Skeletal muscle tissue (tissue), 4 donors: Measurements from ENCODE around the gene RASAL2. TPM values are rescaled to one million over a fixed set of nuclear protein-coding genes. Genes with fewer than 3 reads are reported as not detected.

ENCODE experiments used
- H3K27ac ChIP-seq: one replicate; pipeline ENCODE4 v1.7.0; 2013; ENCODE audit warnings: mild to moderate bottlenecking, low read depth, low read length, inconsistent platforms
- H3K27me3 ChIP-seq, 3 donors: one replicate each; pipeline ENCODE4 v1.7.0; 2013; ENCODE audit warnings: low read length in 3 of 3; ENCODE audit not compliant: control insufficient read depth in 3 of 3, insufficient read depth in 3 of 3
- H3K36me3 ChIP-seq, 3 donors: one replicate each; pipeline ENCODE4 v1.7.0; 2013; ENCODE audit warnings: low read length in 3 of 3; ENCODE audit not compliant: control insufficient read depth in 3 of 3, insufficient read depth in 3 of 3
- H3K4me1 ChIP-seq, 3 donors: one replicate each; pipeline ENCODE4 v1.7.0; 2013; ENCODE audit warnings: low read length in 3 of 3, mild to moderate bottlenecking in 3 of 3; ENCODE audit not compliant: control insufficient read depth in 3 of 3, insufficient read depth in 3 of 3
- H3K4me3 ChIP-seq, 3 donors: one replicate each; pipeline ENCODE4 v1.7.0; 2013; ENCODE audit warnings: low read length in 3 of 3
- H3K9ac ChIP-seq, 3 donors: one replicate each; pipeline ENCODE4 v1.7.0; 2013; ENCODE audit warnings: low read length in 3 of 3, mild to moderate bottlenecking in 3 of 3, moderate library complexity in 2 of 3, low read depth in 1 of 3
- H3K9me3 ChIP-seq, 3 donors: one replicate each; pipeline ENCODE4 v1.7.0; 2013; ENCODE audit warnings: low read length in 3 of 3; ENCODE audit not compliant: control insufficient read depth in 3 of 3
- total RNA-seq: library from RNA; depleted of rRNA; stranded (reverse); fragments of >200 nt; gene quantifications from one replicate; pipeline ENCODE4 v1.2.3, GENCODE V29; 2014
- donor health status: Osteomylitis.

RASAL2 gene
- 8.4 TPM for total RNA-seq

DNA sequence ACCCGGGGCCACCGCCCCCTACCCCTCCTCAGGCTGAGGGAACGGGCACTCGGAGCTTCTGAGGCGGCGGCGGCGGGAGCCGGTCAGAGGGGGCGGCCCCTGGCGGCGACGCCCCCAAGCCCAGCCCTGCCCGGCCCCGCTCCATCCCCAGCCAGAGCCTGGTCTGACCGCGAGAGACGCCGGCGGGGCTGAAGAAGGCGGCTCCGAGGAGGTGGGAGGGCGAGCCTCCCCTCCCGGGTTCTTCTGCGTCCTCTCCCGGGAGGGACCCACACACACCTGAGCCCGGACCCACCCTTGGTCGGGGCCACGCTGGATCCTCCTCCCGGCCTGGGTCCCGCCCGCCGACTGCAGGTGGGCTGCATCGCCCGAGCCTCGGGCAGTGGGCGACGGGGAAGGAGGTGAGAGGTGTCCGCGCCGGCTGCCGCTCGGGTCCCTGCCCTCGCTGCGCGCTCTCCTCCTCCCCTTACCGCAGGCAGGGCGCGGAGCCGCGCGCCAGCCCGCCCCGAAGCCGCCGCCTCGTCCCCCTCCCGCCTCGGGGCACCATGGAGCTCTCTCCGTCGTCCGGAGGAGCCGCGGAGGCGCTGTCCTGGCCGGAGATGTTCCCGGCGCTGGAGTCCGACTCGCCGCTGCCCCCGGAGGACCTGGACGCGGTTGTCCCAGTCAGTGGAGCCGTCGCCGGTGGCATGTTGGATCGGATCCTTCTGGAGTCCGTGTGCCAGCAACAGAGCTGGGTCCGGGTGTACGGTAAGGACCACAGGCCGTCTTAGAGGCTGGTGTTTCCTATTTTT lies at the start of gene RASAL2:
TSS of gene RASAL2 (plus strand) at position 154 of the 788 bp plus-strand sequence. CDS start at position 543, 389 bp downstream.
- H3K27ac ChIP-seq: peak within 1 kb of the TSS; percentile 67
- H3K27me3 ChIP-seq: no peaks in the 10 kb centered on the region
- peak within 1 kb of the TSS; percentile 80 to 84 (median 81) for H3K9ac ChIP-seq
- H3K4me1 ChIP-seq: peaks cover 7 to 23% (median 19%) of the 10 kb centered on the region in 3 donors
- H3K4me3 ChIP-seq: peak within 1 kb of the TSS; percentile 87 to 97 (median 92)
- H3K36me3 ChIP-seq: no peaks in the 10 kb centered on the region
- H3K9me3 ChIP-seq: no peaks in the 10 kb centered on the region

DNA sequence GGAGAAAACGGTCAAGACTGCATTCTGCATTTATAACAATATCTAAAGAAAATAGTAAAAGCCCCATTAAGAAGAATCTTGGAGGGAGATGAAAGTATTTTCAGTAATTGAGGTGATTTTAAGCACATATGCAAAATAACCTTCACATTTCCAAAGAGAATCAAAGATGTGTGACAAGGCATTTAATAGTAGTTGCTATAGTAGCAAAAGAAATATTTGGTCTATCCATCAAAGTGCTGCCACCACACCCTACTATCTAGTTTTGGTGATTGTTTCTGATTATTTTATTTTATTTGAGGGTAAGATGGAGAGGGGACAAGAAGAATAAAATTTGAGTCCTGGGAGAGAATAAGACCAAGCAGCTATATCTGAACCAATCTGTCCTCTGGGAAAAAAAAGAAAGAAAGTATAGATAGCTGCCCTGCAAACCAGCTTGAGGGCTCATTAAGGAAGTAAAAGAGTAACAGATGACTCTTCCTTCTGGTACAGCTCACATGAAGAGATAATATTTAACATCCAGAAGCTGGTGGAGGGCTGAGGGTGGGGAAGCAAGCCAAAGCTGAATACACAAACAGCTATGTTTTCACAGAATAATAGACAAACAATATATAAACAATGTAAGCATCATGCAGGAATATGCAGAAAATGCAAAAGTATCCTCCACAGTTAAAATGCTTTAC lies 47.2 kb upstream of the RASAL2 start:
- no peaks in the 10 kb centered on the region for H3K27me3 ChIP-seq
- no peak overlapping the region for H3K27ac ChIP-seq
- no peak overlapping the region for H3K9ac ChIP-seq
- H3K36me3 ChIP-seq: no peaks in the 10 kb centered on the region
- H3K4me1 ChIP-seq: no peaks in the 10 kb centered on the region
- no peaks in the 10 kb centered on the region for H3K9me3 ChIP-seq
- no peak overlapping the region for H3K4me3 ChIP-seq

DNA sequence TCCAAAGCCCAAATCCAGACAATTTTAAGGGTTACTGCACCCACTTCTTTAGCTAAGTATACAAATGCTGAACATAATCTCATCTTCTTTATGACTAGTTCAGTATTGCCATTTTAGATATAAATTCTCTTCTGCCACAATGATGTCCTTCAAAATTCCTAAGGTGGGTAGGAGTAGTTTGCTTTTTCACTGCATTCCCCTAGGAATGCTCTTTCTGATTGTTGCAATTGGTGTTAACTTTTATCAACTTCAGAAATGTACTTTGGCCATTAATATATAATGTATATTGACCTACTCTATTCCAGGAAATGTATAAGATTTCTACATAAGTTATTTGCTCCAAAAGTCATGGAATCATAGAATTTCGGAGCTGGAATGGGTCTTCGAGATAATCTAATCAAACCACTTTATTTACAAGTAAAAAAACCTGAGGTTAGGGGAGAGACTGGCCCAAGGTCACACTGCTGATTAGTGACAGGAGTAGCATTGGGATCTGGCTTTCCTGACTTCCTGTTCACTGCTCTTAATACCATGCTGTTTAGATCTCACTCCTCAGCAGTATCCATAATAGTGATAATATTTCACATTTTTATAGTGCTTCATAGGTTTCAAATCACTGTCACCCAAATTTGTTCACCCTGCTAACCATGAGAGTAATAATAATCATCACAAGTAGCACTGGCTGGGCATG lies 46.4 kb upstream of the RASAL2 start:
- Histone ChIP-seq H3K27ac (no peak overlapping the region), H3K4me3 (no peak overlapping the region), H3K27me3 (no peaks in the 10 kb centered on the region)

DNA sequence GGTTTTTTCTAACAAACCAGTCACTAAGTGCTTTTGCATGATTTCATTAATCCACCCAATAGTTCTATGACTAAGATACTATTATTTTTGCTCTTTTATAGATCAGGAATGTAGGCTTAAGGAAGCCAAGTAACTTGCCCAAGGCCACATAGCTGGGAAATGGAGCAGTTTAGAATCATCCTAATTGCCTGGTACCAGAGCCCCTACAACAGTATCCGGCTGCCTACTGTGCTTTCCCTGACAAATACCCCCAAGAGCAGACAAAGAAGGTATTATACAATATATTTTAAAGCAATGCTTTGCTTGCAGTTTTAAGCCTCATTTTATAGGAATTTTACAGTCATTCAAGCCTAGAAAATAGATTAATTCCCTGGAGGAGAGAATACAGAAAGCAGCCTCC lies 45.5 kb upstream of the RASAL2 start:
- Histone ChIP-seq H3K27me3 (peaks cover 0 to 2% (median 0%) of the 10 kb centered on the region in 3 donors), H3K36me3 (no peaks in the 10 kb centered on the region)

More for the DNA sequence above, 46.4 kb upstream of the RASAL2 start:
- H3K9me3 ChIP-seq: no peaks in the 10 kb centered on the region
- H3K4me1 ChIP-seq: no peaks in the 10 kb centered on the region
- H3K36me3 ChIP-seq: no peaks in the 10 kb centered on the region
- no peak overlapping the region for H3K9ac ChIP-seq

DNA sequence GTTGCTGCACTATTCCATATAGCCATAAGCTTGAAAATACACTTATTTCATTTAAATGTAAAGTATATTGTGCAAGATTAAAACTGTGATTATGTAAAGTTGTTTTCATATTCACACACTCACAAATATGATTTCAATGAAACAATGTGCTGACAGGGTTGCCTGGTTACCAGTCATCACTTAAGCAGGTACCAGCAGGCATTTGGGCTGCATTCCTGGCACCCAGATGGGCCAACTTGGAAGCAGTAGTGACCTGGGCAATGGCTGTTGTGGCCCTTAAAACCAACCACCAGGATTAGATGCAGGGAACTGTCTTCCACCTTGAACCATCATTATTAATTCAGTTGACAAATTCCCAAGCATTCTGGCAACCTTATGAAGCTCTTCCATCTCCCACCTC lies 45.0 kb upstream of the RASAL2 start:
- Histone ChIP-seq H3K4me1 (peaks cover 0 to 2% (median 2%) of the 10 kb centered on the region in 3 donors), H3K9ac (no peak overlapping the region), H3K27ac (no peak overlapping the region), H3K9me3 (no peaks in the 10 kb centered on the region), H3K27me3 (peaks cover 0 to 2% (median 0%) of the 10 kb centered on the region in 3 donors), H3K36me3 (no peaks in the 10 kb centered on the region), H3K4me3 (no peak overlapping the region)

More for the DNA sequence above, 45.5 kb upstream of the RASAL2 start:
- Histone ChIP-seq H3K9me3 (no peaks in the 10 kb centered on the region), H3K27ac (no peak overlapping the region), H3K4me1 (peaks cover 0 to 2% (median 2%) of the 10 kb centered on the region in 3 donors), H3K9ac (no peak overlapping the region), H3K4me3 (no peak overlapping the region)

DNA sequence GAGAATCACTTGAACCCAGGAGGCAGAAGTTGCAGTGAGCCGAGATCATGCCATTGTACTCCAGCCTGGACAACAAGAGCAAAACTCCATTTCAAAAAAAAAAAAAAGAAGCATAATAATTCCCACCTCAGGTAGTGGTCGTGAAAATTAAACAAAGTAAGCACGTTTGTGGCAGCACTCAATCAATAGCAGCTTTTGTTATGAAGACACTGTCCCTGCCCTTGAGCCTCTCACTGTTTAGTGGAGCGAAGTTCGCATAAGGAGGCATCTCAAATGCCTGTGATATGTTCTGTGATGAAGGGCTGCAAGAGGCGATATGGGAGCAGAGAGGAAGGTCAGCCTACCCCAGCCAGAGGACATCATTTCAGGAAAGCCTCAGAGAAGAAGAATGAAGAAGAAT lies 43.8 kb upstream of the RASAL2 start:
- H3K27me3 ChIP-seq: peaks cover 0 to 2% (median 0%) of the 10 kb centered on the region in 3 donors
- H3K36me3 ChIP-seq: no peaks in the 10 kb centered on the region
- H3K9ac ChIP-seq: no peak overlapping the region
- H3K4me1 ChIP-seq: peaks cover 2 to 5% (median 2%) of the 10 kb centered on the region in 3 donors
- H3K27ac ChIP-seq: no peak overlapping the region
- no peak overlapping the region for H3K4me3 ChIP-seq
- no peaks in the 10 kb centered on the region for H3K9me3 ChIP-seq

DNA sequence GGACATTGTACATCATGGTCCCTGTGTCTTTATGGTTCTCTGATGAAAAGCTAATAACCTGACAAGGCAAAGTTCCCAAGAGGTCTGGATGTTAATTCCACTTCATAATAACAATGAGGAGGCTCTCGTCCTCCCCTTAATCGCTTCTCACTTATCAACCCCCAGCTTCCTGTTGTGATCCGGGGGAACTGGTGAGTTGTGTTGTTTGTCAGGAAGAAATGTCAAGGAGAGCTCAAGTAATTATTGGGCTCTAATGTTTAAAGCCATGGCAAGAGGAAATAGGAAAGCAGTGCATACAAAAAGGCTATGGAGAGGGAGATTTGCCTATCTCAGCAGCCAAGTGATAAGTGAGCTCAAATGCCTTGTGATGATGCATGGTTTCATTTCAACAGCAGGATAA lies 42.8 kb upstream of the RASAL2 start:
- H3K27ac ChIP-seq: no peak overlapping the region
- H3K9ac ChIP-seq: no peak overlapping the region
- H3K4me1 ChIP-seq: peaks cover 7 to 10% (median 7%) of the 10 kb centered on the region in 3 donors
- H3K9me3 ChIP-seq: no peaks in the 10 kb centered on the region
- H3K36me3 ChIP-seq: no peaks in the 10 kb centered on the region
- peaks cover 0 to 2% (median 0%) of the 10 kb centered on the region in 3 donors for H3K27me3 ChIP-seq
- H3K4me3 ChIP-seq: no peak overlapping the region

DNA sequence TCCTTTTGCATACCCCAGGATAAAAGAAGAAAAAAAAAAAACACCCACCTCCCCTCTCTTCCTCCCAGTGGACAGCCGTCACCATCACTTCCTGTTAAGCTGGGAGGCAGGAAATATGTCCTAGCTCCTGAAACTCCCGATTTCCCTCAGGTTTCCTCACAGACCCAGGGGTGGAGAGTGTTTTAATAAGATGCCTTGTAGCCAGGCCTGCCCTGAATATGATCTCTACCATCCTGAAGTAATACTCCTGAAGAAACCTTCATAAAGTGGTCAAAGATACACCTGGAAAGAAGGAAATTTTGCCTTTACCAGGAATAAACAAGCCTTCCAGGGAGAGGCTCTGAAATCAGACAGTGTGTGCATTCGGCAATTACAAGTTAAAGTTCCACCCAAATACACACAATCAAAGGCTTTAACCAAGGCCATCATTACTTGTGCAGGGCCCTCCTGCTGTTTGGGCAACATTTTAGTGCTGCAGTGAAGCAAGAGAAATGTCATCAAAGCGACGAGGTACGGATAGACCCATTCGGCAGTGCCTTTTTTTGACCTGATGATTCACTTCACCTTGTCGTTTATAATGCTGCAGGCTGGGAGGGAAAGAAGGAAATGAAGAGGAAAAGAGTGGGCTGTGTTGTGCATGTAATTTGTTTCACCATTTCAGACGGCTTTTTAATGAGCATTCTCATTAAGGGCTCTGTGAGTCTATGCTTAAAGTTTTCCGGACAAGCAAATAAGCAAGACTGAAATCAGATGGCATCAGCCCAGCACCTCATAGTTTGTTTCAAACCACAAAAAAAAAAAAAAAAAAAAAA lies 41.0 kb upstream of the RASAL2 start:
- H3K36me3 ChIP-seq: no peaks in the 10 kb centered on the region
- H3K27ac ChIP-seq: peak overlapping the region; percentile 15
- peaks cover 0 to 2% (median 0%) of the 10 kb centered on the region in 3 donors for H3K27me3 ChIP-seq
- no peak overlapping the region for H3K4me3 ChIP-seq
- peaks cover 8 to 13% (median 10%) of the 10 kb centered on the region in 3 donors for H3K4me1 ChIP-seq
- H3K9ac ChIP-seq: no peak overlapping the region
- H3K9me3 ChIP-seq: no peaks in the 10 kb centered on the region

DNA sequence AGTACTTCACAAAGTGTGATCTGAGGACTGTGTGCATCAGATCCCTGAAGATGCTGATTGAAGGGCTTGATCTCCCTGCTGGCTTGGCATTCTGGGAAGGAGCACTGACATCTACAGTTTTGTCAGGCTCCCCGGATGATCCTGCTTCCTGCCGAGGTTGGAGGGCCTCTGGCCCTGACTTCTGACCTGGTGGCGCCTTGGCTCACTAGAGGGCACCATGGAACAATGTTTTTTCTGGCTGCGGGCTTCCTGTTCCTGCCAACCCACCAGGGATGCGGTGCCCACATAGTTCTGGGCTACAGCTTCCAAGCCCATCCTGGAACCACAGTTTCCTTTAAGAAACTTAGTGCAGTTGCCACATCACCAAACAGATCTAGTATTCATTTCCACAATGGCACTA lies 38.8 kb upstream of the RASAL2 start:
- H3K4me1 ChIP-seq: peaks cover 10 to 22% (median 19%) of the 10 kb centered on the region in 3 donors
- no peak overlapping the region for H3K9ac ChIP-seq
- H3K9me3 ChIP-seq: no peaks in the 10 kb centered on the region
- H3K27me3 ChIP-seq: peaks cover 0 to 2% (median 0%) of the 10 kb centered on the region in 3 donors
- H3K27ac ChIP-seq: no peak overlapping the region
- no peaks in the 10 kb centered on the region for H3K36me3 ChIP-seq
- no peak overlapping the region for H3K4me3 ChIP-seq
